H1 (cell line): ENCODE results near the gene PDE4B. TPM values are rescaled to one million over a fixed set of nuclear protein-coding genes. Genes with fewer than 3 reads are reported as not detected.

ENCODE experiments used
- CTCF ChIA-PET: fragments of 300-600 bp; sonication (Branson Sonifier 250); formaldehyde crosslinking; loops from one replicate; lab custom pipeline; 2021; ENCODE audit not compliant: partially characterized antibody; lab: Charles Lee
- POLR2A ChIA-PET: fragments of 300-600 bp; sonication (Branson Sonifier 250); formaldehyde crosslinking; loops from one replicate; lab custom pipeline; 2021; ENCODE audit warnings: inconsistent platforms; ENCODE audit not compliant: partially characterized antibody; lab: Charles Lee
- DNase-seq, 2 experiments: peaks; one replicate each; pipeline versions ENCODE4 v3.0.0 to v3.0.0-alpha.2; 2010 to 2022; ENCODE audit warnings: low spot score in 2 of 2, low read depth in 1 of 2, mixed read lengths in 1 of 2
- FAIRE-seq: peaks from 2 replicates; lab custom pipeline; 2011; peaks lifted over from hg19 to GRCh38; lab: Jason Lieb, UNC
- H2AFZ ChIP-seq: 2 replicates; pipeline ENCODE4 v1.8.1; 2012; ENCODE audit warnings: low read length, inconsistent platforms
- H2AK5ac ChIP-seq: 2 replicates; pipeline ENCODE4 v1.6.1; 2013; ENCODE audit warnings: low read depth, low read length
- H2BK120ac ChIP-seq: replicated peaks from 2 replicates; pipeline ENCODE3; 2013; ENCODE audit warnings: low read depth, low read length, inconsistent platforms
- H2BK12ac ChIP-seq: 2 replicates; pipeline ENCODE4 v1.6.1; 2013; ENCODE audit warnings: low read depth, low read length
- H2BK15ac ChIP-seq: 2 replicates; pipeline ENCODE4 v1.6.1; 2013; ENCODE audit warnings: low read length
- H2BK20ac ChIP-seq: 2 replicates; pipeline ENCODE4 v1.6.1; 2013; ENCODE audit warnings: low read length
- H2BK5ac ChIP-seq: 2 replicates; pipeline ENCODE4 v1.6.1; 2013; ENCODE audit warnings: low read depth, low read length
- H3K14ac ChIP-seq: 2 replicates; pipeline ENCODE4 v1.6.1; 2013; ENCODE audit warnings: inconsistent platforms; ENCODE audit not compliant: insufficient read length
- H3K18ac ChIP-seq: 2 replicates; pipeline ENCODE4 v1.6.1; 2013; ENCODE audit warnings: low read length; ENCODE audit errors: extremely low read depth
- H3K23ac ChIP-seq: 2 replicates; pipeline ENCODE4 v1.6.1; 2013; ENCODE audit warnings: inconsistent platforms; ENCODE audit not compliant: insufficient read length
- H3K23me2 ChIP-seq: 2 replicates; pipeline ENCODE4 v1.6.1; 2013; ENCODE audit warnings: low read depth, low read length
- H3K27ac ChIP-seq: 2 replicates; pipeline ENCODE4 v1.6.1; 2011; ENCODE audit warnings: low read depth, low read length, inconsistent platforms
- H3K27me3 ChIP-seq, 4 experiments: replicated peaks in 1 of 4; 1 replicate in 1 of 4; 2 replicates in 3 of 4; pipeline versions ENCODE4 v1.6.1 to v1.8.1; 2011 to 2013; ENCODE audit warnings: low read length in 3 of 4, mild to moderate bottlenecking in 3 of 4, inconsistent platforms in 2 of 4, mixed read lengths in 2 of 4, moderate library complexity in 1 of 4; ENCODE audit not compliant: control insufficient read depth in 3 of 4, insufficient read depth in 3 of 4; ENCODE audit errors: extremely low read depth in 1 of 4
- H3K36me3 ChIP-seq, 4 experiments: 2 replicates each; pipeline versions ENCODE4 v1.6.1 to v1.8.1; 2011 to 2013; ENCODE audit warnings: mild to moderate bottlenecking in 4 of 4, low read length in 3 of 4, moderate library complexity in 2 of 4, control low read depth in 1 of 4, inconsistent platforms in 1 of 4; ENCODE audit not compliant: insufficient read depth in 4 of 4, control insufficient read depth in 2 of 4
- H3K4ac ChIP-seq: replicated peaks from 2 replicates; pipeline ENCODE3; 2013; ENCODE audit warnings: low read length, low read depth, mixed read lengths, inconsistent platforms; ENCODE audit not compliant: insufficient read length
- H3K4me1 ChIP-seq, 4 experiments: replicated peaks in 1 of 4; 1 replicate in 1 of 4; 2 replicates in 3 of 4; pipeline versions ENCODE4 v1.6.1 to v1.8.1; 2011 to 2013; ENCODE audit warnings: low read length in 3 of 4, inconsistent platforms in 2 of 4, mixed read lengths in 1 of 4; ENCODE audit not compliant: insufficient read depth in 4 of 4, control insufficient read depth in 3 of 4
- H3K4me2 ChIP-seq, 2 experiments: 2 replicates each; pipeline versions ENCODE4 v1.6.1 to v1.8.1; 2011 to 2013; ENCODE audit warnings: low read depth in 2 of 2, low read length in 2 of 2, control low read depth in 1 of 2, inconsistent platforms in 1 of 2, mild to moderate bottlenecking in 1 of 2; ENCODE audit not compliant: insufficient read depth in 1 of 2
- H3K4me3 ChIP-seq, 4 experiments: fragments of 200-600, 300-600 bp in 1 of 4; sonication (generic), shearing (Covaris generic), sonication (Bioruptor Twin) in 1 of 4; 2 replicates each; pipeline versions ENCODE4 v1.5.1 to v1.8.1; 2011 to 2016; ENCODE audit warnings: low read length in 4 of 4, low read depth in 3 of 4, control low read depth in 2 of 4, inconsistent platforms in 2 of 4, mild to moderate bottlenecking in 2 of 4, mixed read lengths in 1 of 4, moderate library complexity in 1 of 4; ENCODE audit not compliant: insufficient read depth in 2 of 4; ENCODE audit errors: extremely low read depth in 1 of 4
- H3K56ac ChIP-seq: replicated peaks from 2 replicates; pipeline ENCODE3; 2013; ENCODE audit warnings: low read depth, mild to moderate bottlenecking, mixed read lengths, low read length, inconsistent platforms; ENCODE audit not compliant: insufficient read length
- H3K79me1 ChIP-seq: 2 replicates; pipeline ENCODE4 v1.6.1; 2013; ENCODE audit warnings: low read depth, low read length, control low read depth
- H3K79me2 ChIP-seq, 2 experiments: 2 replicates each; pipeline versions ENCODE4 v1.6.1 to v1.8.1; 2012 to 2013; ENCODE audit warnings: low read length in 2 of 2, mild to moderate bottlenecking in 2 of 2, inconsistent platforms in 1 of 2; ENCODE audit not compliant: insufficient read depth in 2 of 2, control insufficient read depth in 1 of 2
- H3K9ac ChIP-seq, 4 experiments: replicated peaks in 1 of 4; 1 replicate in 1 of 4; 2 replicates in 3 of 4; pipeline versions ENCODE4 v1.6.1 to v1.8.1; 2011 to 2013; ENCODE audit warnings: low read depth in 3 of 4, low read length in 3 of 4, control low read depth in 2 of 4, mild to moderate bottlenecking in 2 of 4, moderate library complexity in 2 of 4, inconsistent platforms in 1 of 4; ENCODE audit errors: extremely low read depth in 1 of 4
- H3K9me3 ChIP-seq, 2 experiments: 2 replicates each; pipeline versions ENCODE4 v1.6.1 to v1.8.1; 2012 to 2013; ENCODE audit warnings: mild to moderate bottlenecking in 2 of 2, moderate library complexity in 2 of 2, control low read depth in 1 of 2, inconsistent platforms in 1 of 2, low read depth in 1 of 2, low read length in 1 of 2, mixed read lengths in 1 of 2; ENCODE audit not compliant: insufficient read depth in 2 of 2
- H4K20me1 ChIP-seq, 2 experiments: replicated peaks in 1 of 2; 2 replicates each; pipeline versions ENCODE3 to v1.8.1; 2011 to 2013; ENCODE audit warnings: inconsistent platforms in 2 of 2, low read length in 2 of 2, mild to moderate bottlenecking in 1 of 2; ENCODE audit not compliant: insufficient read depth in 2 of 2, control insufficient read depth in 1 of 2
- H4K5ac ChIP-seq: 2 replicates; pipeline ENCODE4 v1.6.1; 2013; ENCODE audit warnings: low read length, low read depth, mixed read lengths, inconsistent platforms; ENCODE audit not compliant: insufficient read length
- H4K8ac ChIP-seq: 2 replicates; pipeline ENCODE4 v1.8.0; 2013; ENCODE audit warnings: mild to moderate bottlenecking, moderate library complexity, low read length, inconsistent platforms; ENCODE audit not compliant: insufficient read depth; ENCODE audit errors: extremely low read depth
- H4K91ac ChIP-seq: replicated peaks from 2 replicates; pipeline ENCODE3; 2013; ENCODE audit warnings: low read length, mixed read lengths, inconsistent platforms; ENCODE audit not compliant: insufficient read length
- ATF3 ChIP-seq: IDR thresholded peaks from 2 replicates; pipeline ENCODE4 v1.6.1; 2011; ENCODE audit warnings: low read depth, mild to moderate bottlenecking, low read length; ENCODE audit not compliant: insufficient read depth
- BCL11A ChIP-seq, 2 experiments: IDR thresholded peaks; one replicate each; pipeline ENCODE4 v1.6.1; 2011; ENCODE audit warnings: low read depth in 2 of 2, low read length in 2 of 2, mild to moderate bottlenecking in 2 of 2
- BRCA1 ChIP-seq: IDR thresholded peaks from 2 replicates; pipeline ENCODE4 v1.6.1; 2012; ENCODE audit warnings: low read depth, low read length, improper control_type of control experiment
- CBX8 ChIP-seq: fragments of 300-800, 300-1000 bp; sonication (generic); IDR thresholded peaks from 2 replicates; pipeline ENCODE4 v1.7.1; 2016; ENCODE audit warnings: low read depth, low read length, borderline replicate concordance
- EGR1 ChIP-seq: IDR thresholded peaks from 2 replicates; pipeline ENCODE4 v1.6.1; 2011; ENCODE audit warnings: low read depth, low read length, borderline replicate concordance
- JUND ChIP-seq: IDR thresholded peaks from 2 replicates; pipeline ENCODE4 v1.6.1; 2011; ENCODE audit warnings: mild to moderate bottlenecking, improper control_type of control experiment, low read length
- KDM4A ChIP-seq: IDR thresholded peaks from one replicate; pipeline ENCODE4 v1.7.1; 2012; ENCODE audit warnings: low read depth, mild to moderate bottlenecking, moderate library complexity, low read length, inconsistent platforms; ENCODE audit not compliant: severe bottlenecking
- NANOG ChIP-seq: IDR thresholded peaks from 2 replicates; pipeline ENCODE4 v1.6.1; 2011; ENCODE audit warnings: low read length, low read depth, mild to moderate bottlenecking, inconsistent platforms; ENCODE audit not compliant: insufficient read depth, poor library complexity, severe bottlenecking
- RAD21 ChIP-seq, 2 experiments: IDR thresholded peaks in 1 of 2; conservative IDR thresholded peaks in 1 of 2; 2 replicates each; pipeline ENCODE4 v1.6.1; 2011; ENCODE audit warnings: low read depth in 2 of 2, low read length in 2 of 2, improper control_type of control experiment in 1 of 2, inconsistent platforms in 1 of 2, mild to moderate bottlenecking in 1 of 2, moderate library complexity in 1 of 2
- RNF2 ChIP-seq: fragments of 200-900, 300-1000 bp; sonication (generic); IDR thresholded peaks from 2 replicates; pipeline ENCODE4 v1.7.1; 2016; ENCODE audit warnings: borderline replicate concordance, low read depth, mild to moderate bottlenecking, antibody characterized with exemption, low read length; ENCODE audit not compliant: poor library complexity, severe bottlenecking; ENCODE audit errors: missing control alignments
- TCF12 ChIP-seq: IDR thresholded peaks from 2 replicates; pipeline ENCODE4 v1.6.1; 2011; ENCODE audit warnings: low read depth, mild to moderate bottlenecking, low read length
- WGBS, 2 experiments: shearing (Covaris generic) in 1 of 2; methylation state at CpG; one replicate each; pipeline versions ENCODE4 v1.1.6 to v1.1.7; 2013 to 2015; ENCODE audit warnings: low lambda C conversion rate in 2 of 2, mixed read lengths in 2 of 2, inconsistent platforms in 1 of 2, low coverage in 1 of 2, missing lambda C conversion rate in 1 of 2; ENCODE audit not compliant: insufficient replicate concordance in 2 of 2, insufficient coverage in 1 of 2, insufficient read length in 1 of 2; ENCODE audit errors: extremely low coverage in 1 of 2, missing lambda C conversion rate in 1 of 2; 5-methylcytosine and 5-hydroxymethylcytosine counted together
- polyA plus RNA-seq, 7 experiments: library from polyadenylated mRNA; depleted of rRNA in 3 of 7; stranded (reverse) in 5 of 7; unstranded in 2 of 7; fragments of >200 nt in 5 of 7; fragments of 200-250 nt in 2 of 7; gene quantifications; 1 replicate in 5 of 7; 2 replicates in 1 of 7; 4 replicates in 1 of 7; pipeline versions ENCODE4 v1.2.1 to v1.2.3, GENCODE V29; 2011 to 2013; ENCODE audit warnings: missing spikeins in 2 of 7, mixed read lengths in 2 of 7
- total RNA-seq: library from RNA; stranded (reverse); fragmentation: NEBNext Ultra II Directional; extraction: Animal tissue kit (Norgen Biotek cat#: 25700); gene quantifications from 2 replicates; pipeline ENCODE4 v1.2.1, GENCODE V29; 2021

The PDE4B gene
- total and polyA plus RNA-seq, 2 of the 8 experiments (the other 6 are each of a cell fraction or from before 2014, with no cell fraction given), result 5.0 to 15.1 TPM

GRCh38 chr1:66237722-66238479 is 445.2 kb downstream of the PDE4B start:
- no peaks in the 10 kb centered on the region for H3K79me2 ChIP-seq
- POLR2A ChIA-PET, result no interaction called here
- H3K79me1 ChIP-seq, result no peaks in the 10 kb centered on the region
- H4K5ac ChIP-seq, result no peak overlapping the region
- no peak overlapping the region for H3K18ac ChIP-seq
- CTCF ChIA-PET, result interaction anchor here (1.1 to 12.3 kb wide), 6 partner anchors 10 to 275 kb away, joined by 3 to 204 read pairs (median 3); no protein-coding TSS in a partner anchor
- H3K4me3 ChIP-seq, result no peak overlapping the region
- no peak overlapping the region for H2AK5ac ChIP-seq
- H3K4ac ChIP-seq, result no peak overlapping the region
- no peaks in the 10 kb centered on the region for H4K20me1 ChIP-seq
- H3K56ac ChIP-seq, result no peak overlapping the region
- H4K8ac ChIP-seq, result no peak overlapping the region
- no peak for DNase-seq
- H3K23ac ChIP-seq, result no peak overlapping the region
- TF ChIP-seq KDM4A (no peak), EGR1 (no peak), BRCA1 (no peak), ATF3 (no peak), JUND (no peak), RAD21 (IDR thresholded peaks at IDR 0.05 in 1 of 2, conservative IDR thresholded peaks at IDR 0.05 in 1 of 2; ENCODE audit: low read depth in 2 of 2, low read length in 2 of 2) (no peak), BCL11A (IDR thresholded peaks at IDR 0.05; ENCODE audit: low read depth in 2 of 2, low read length in 2 of 2) (no peak), NANOG (no peak), TCF12 (no peak), CBX8 (no peak), RNF2 (no peak)
- no peak overlapping the region for H3K27ac ChIP-seq
- no peak overlapping the region for H4K91ac ChIP-seq
- no peak overlapping the region for H3K4me2 ChIP-seq
- H2BK15ac ChIP-seq, result no peak overlapping the region
- H2AFZ ChIP-seq, result no peak overlapping the region
- no peaks in the 10 kb centered on the region for H3K27me3 ChIP-seq
- no peak for FAIRE-seq
- no peak overlapping the region for H3K14ac ChIP-seq
- no peak overlapping the region for H3K9ac ChIP-seq
- H2BK120ac ChIP-seq, result no peak overlapping the region
- 83% methylated on average over 5 of the region's 5 CpGs; no CpG with 5 or more reads in 1 of the 2 experiments for WGBS, 2 experiments
- no peaks in the 10 kb centered on the region for H3K9me3 ChIP-seq
- H2BK5ac ChIP-seq, result no peak overlapping the region
- no peaks in the 10 kb centered on the region for H3K23me2 ChIP-seq
- no peak overlapping the region for H2BK20ac ChIP-seq
- no peaks in the 10 kb centered on the region for H3K36me3 ChIP-seq
- H3K4me1 ChIP-seq, result no peaks in the 10 kb centered on the region
- no peak overlapping the region for H2BK12ac ChIP-seq
